ENCODE data around the gene CLIC5.

Gene CLIC5

GRCh38 chr6:45965792-45966191 lies 49.9 kb downstream of the CLIC5 start:
- no peaks in the 10 kb centered on the region for H3K36me3 ChIP-seq (ENCODE audit: control insufficient read depth, insufficient read depth, low read length)
- no peak overlapping the region for H3K4me3 ChIP-seq (ENCODE audit: low read length)
- no peaks in the 10 kb centered on the region for H3K4me1 ChIP-seq (ENCODE audit: control insufficient read depth, insufficient read depth, low read length)
- H3K27me3 ChIP-seq (ENCODE audit: control insufficient read depth, insufficient read depth, low read length): no peaks in the 10 kb centered on the region
- no peak overlapping the region for H3K27ac ChIP-seq (ENCODE audit: low read depth, low read length)
- no peak overlapping the region for H3K9ac ChIP-seq (ENCODE audit: low read length)

- Histone ChIP-seq H3K4me1 (ENCODE audit: control insufficient read depth, insufficient read depth, low read length) (no peaks in the 10 kb centered on the region), H3K27me3 (ENCODE audit: control insufficient read depth, insufficient read depth, low read length) (no peaks in the 10 kb centered on the region), H3K9ac (ENCODE audit: low read length) (no peak overlapping the region), H3K27ac (ENCODE audit: low read depth, low read length) (no peak overlapping the region), H3K36me3 (ENCODE audit: control insufficient read depth, insufficient read depth, low read length) (no peaks in the 10 kb centered on the region), H3K4me3 (ENCODE audit: low read length) (no peak overlapping the region)
Observed at GRCh38 chr6:45965007-45965406, 50.7 kb downstream of the CLIC5 start.

- Histone ChIP-seq H3K27me3 (ENCODE audit: control insufficient read depth, insufficient read depth, low read length) (no peaks in the 10 kb centered on the region), H3K9ac (ENCODE audit: low read length) (no peak overlapping the region), H3K36me3 (ENCODE audit: control insufficient read depth, insufficient read depth, low read length) (no peaks in the 10 kb centered on the region), H3K4me3 (ENCODE audit: low read length) (no peak overlapping the region), H3K27ac (ENCODE audit: low read depth, low read length) (no peak overlapping the region), H3K4me1 (ENCODE audit: control insufficient read depth, insufficient read depth, low read length) (no peaks in the 10 kb centered on the region)
Observed at GRCh38 chr6:45964300-45964699, 51.4 kb downstream of the CLIC5 start.

- H3K9ac ChIP-seq (ENCODE audit: low read length): no peak overlapping the region
- no peaks in the 10 kb centered on the region for H3K4me1 ChIP-seq (ENCODE audit: control insufficient read depth, insufficient read depth, low read length)
- H3K27ac ChIP-seq (ENCODE audit: low read depth, low read length): no peak overlapping the region
- no peaks in the 10 kb centered on the region for H3K27me3 ChIP-seq (ENCODE audit: control insufficient read depth, insufficient read depth, low read length)
- H3K36me3 ChIP-seq (ENCODE audit: control insufficient read depth, insufficient read depth, low read length): no peaks in the 10 kb centered on the region
- no peak overlapping the region for H3K4me3 ChIP-seq (ENCODE audit: low read length)
Observed at GRCh38 chr6:45963896-45964295, 51.8 kb downstream of the CLIC5 start.

DNA sequence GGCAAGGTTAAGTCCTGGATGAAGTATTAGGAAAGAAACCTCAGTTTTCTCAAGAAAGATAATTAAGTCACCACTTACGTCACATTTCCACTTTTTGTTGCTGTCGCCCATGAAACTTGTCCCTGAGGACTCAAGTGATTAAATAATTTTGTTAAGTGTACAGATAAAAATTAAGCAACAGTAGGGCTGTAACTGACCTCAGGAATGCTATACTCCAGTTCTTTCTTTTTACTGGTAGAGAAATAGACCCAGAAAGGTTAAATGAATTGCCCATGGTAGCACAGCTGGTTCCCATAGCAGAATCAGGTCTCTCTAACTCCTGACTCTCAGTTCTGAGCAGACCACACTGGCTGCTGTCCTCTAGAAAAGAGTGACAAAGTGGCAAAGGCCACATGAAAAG lies 54.5 kb downstream of the CLIC5 start:
- H3K27ac ChIP-seq (ENCODE audit: low read depth, low read length): no peak overlapping the region
- no peaks in the 10 kb centered on the region for H3K36me3 ChIP-seq (ENCODE audit: control insufficient read depth, insufficient read depth, low read length)
- no peaks in the 10 kb centered on the region for H3K27me3 ChIP-seq (ENCODE audit: control insufficient read depth, insufficient read depth, low read length)
- no peak overlapping the region for H3K4me3 ChIP-seq (ENCODE audit: low read length)
- H3K9ac ChIP-seq (ENCODE audit: low read length): no peak overlapping the region
- no peaks in the 10 kb centered on the region for H3K4me1 ChIP-seq (ENCODE audit: control insufficient read depth, insufficient read depth, low read length)

GRCh38 chr6:45959534-45960145 lies 56.0 kb downstream of the CLIC5 start:
- H3K27me3 ChIP-seq (ENCODE audit: control insufficient read depth, insufficient read depth, low read length): no peaks in the 10 kb centered on the region
- no peak overlapping the region for H3K27ac ChIP-seq (ENCODE audit: low read depth, low read length)
- no peaks in the 10 kb centered on the region for H3K36me3 ChIP-seq (ENCODE audit: control insufficient read depth, insufficient read depth, low read length)
- H3K4me3 ChIP-seq (ENCODE audit: low read length): no peak overlapping the region
- H3K4me1 ChIP-seq (ENCODE audit: control insufficient read depth, insufficient read depth, low read length): no peaks in the 10 kb centered on the region
- no peak overlapping the region for H3K9ac ChIP-seq (ENCODE audit: low read length)

DNA sequence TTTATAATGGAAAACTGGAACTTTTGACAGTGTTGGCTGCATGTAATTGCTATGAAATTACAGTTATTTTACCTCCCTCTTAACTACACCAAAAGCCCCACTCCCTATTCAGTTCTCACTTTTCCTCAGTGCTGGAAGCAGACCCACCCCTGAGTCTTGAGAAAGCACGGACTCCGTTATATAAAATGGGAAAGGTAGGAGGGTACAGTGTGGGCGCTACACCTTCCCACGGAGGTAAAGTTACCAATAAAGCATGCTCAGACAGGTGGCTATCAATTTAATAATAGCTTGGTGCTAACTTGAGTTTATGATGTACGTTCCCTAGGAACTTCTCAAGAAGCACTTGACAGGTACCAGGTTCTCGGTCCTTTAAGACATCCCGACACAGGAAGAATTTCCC lies 59.0 kb downstream of the CLIC5 start:
- Histone ChIP-seq H3K9ac (ENCODE audit: low read length) (no peak overlapping the region), H3K27me3 (ENCODE audit: control insufficient read depth, insufficient read depth, low read length) (no peaks in the 10 kb centered on the region), H3K36me3 (ENCODE audit: control insufficient read depth, insufficient read depth, low read length) (no peaks in the 10 kb centered on the region), H3K27ac (ENCODE audit: low read depth, low read length) (no peak overlapping the region), H3K4me3 (ENCODE audit: low read length) (no peak overlapping the region), H3K4me1 (ENCODE audit: control insufficient read depth, insufficient read depth, low read length) (no peaks in the 10 kb centered on the region)

DNA sequence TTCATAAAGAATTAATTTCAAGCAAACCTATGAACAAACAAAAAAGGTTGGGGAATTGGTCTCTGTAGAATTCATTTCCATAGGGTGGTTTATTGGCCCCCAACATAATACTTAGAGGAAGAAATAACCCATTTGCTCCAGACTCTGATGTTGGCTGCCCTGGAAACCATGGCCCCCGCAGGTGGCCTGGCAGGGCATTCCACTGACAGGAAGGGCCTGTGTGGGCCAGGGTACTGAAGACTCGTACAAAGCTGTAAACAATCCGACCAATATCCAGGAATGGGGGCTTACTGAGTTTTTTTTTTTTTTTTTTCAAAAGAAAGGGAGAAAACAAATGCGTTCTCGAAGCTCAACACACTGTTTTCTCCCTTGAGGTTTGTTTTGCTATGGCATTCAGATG lies 59.5 kb downstream of the CLIC5 start:
- H3K27me3 ChIP-seq (ENCODE audit: control insufficient read depth, insufficient read depth, low read length): no peaks in the 10 kb centered on the region
- no peaks in the 10 kb centered on the region for H3K36me3 ChIP-seq (ENCODE audit: control insufficient read depth, insufficient read depth, low read length)
- no peak overlapping the region for H3K9ac ChIP-seq (ENCODE audit: low read length)
- no peak overlapping the region for H3K27ac ChIP-seq (ENCODE audit: low read depth, low read length)
- H3K4me3 ChIP-seq (ENCODE audit: low read length): no peak overlapping the region
- no peaks in the 10 kb centered on the region for H3K4me1 ChIP-seq (ENCODE audit: control insufficient read depth, insufficient read depth, low read length)

DNA sequence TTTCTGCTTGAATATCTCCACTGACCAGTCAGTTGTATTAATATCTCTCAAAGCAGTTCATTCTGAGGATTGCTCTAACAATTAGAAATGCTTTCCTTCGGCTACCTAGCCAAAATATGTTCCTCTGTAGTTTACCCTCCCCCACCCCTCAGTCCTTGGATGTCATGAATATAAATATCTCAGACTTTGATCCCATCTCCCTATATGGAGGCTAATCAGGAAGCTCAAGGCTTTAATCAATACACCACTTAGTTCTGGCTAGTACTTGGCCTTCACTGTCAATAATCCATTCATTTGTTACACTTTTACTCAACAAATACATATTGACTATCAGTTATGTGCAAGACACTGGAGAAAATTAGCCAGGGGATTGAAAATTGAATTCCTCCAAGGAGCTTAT lies 60.1 kb downstream of the CLIC5 start:
- Histone ChIP-seq H3K9ac (ENCODE audit: low read length) (no peak overlapping the region), H3K36me3 (ENCODE audit: control insufficient read depth, insufficient read depth, low read length) (no peaks in the 10 kb centered on the region), H3K4me3 (ENCODE audit: low read length) (no peak overlapping the region), H3K27me3 (ENCODE audit: control insufficient read depth, insufficient read depth, low read length) (no peaks in the 10 kb centered on the region), H3K27ac (ENCODE audit: low read depth, low read length) (no peak overlapping the region), H3K4me1 (ENCODE audit: control insufficient read depth, insufficient read depth, low read length) (no peaks in the 10 kb centered on the region)

DNA sequence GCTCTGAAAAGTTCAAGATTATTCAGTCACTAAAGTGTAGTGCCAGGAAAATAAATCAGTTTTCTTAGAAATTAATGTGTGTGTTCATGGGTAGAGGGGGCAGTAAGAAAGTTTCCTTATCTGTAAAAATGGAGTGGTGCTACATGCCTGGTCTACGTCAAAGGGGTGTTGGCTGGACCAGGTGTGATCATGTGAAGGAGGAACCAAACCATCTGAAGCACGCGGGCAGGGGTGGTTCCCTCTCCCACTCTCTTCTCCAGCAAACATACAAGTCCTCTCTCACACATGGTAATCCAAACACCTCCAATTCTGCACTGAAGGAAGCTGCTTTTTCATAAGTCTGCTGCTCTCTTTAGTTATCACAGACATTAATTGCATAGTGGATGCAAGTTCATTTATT lies 63.1 kb downstream of the CLIC5 start:
- H3K4me1 ChIP-seq (ENCODE audit: control insufficient read depth, insufficient read depth, low read length): no peaks in the 10 kb centered on the region
- no peaks in the 10 kb centered on the region for H3K36me3 ChIP-seq (ENCODE audit: control insufficient read depth, insufficient read depth, low read length)
- H3K27ac ChIP-seq (ENCODE audit: low read depth, low read length): no peak overlapping the region
- H3K9ac ChIP-seq (ENCODE audit: low read length): no peak overlapping the region
- no peak overlapping the region for H3K4me3 ChIP-seq (ENCODE audit: low read length)
- no peaks in the 10 kb centered on the region for H3K27me3 ChIP-seq (ENCODE audit: control insufficient read depth, insufficient read depth, low read length)

GRCh38 chr6:45952168-45952529 lies 63.5 kb downstream of the CLIC5 start:
- no peaks in the 10 kb centered on the region for H3K4me1 ChIP-seq (ENCODE audit: control insufficient read depth, insufficient read depth, low read length)
- no peak overlapping the region for H3K27ac ChIP-seq (ENCODE audit: low read depth, low read length)
- no peak overlapping the region for H3K4me3 ChIP-seq (ENCODE audit: low read length)

GRCh38 chr6:45951321-45952167 lies 64.1 kb downstream of the CLIC5 start:
- H3K36me3 ChIP-seq (ENCODE audit: control insufficient read depth, insufficient read depth, low read length): no peaks in the 10 kb centered on the region
- no peaks in the 10 kb centered on the region for H3K27me3 ChIP-seq (ENCODE audit: control insufficient read depth, insufficient read depth, low read length)
- H3K4me3 ChIP-seq (ENCODE audit: low read length): no peak overlapping the region
- no peak overlapping the region for H3K9ac ChIP-seq (ENCODE audit: low read length)
- no peak overlapping the region for H3K27ac ChIP-seq (ENCODE audit: low read depth, low read length)
- H3K4me1 ChIP-seq (ENCODE audit: control insufficient read depth, insufficient read depth, low read length): no peaks in the 10 kb centered on the region

More at GRCh38 chr6:45952168-45952529, 63.5 kb downstream of the CLIC5 start:
- no peak overlapping the region for H3K9ac ChIP-seq (ENCODE audit: low read length)
- no peaks in the 10 kb centered on the region for H3K27me3 ChIP-seq (ENCODE audit: control insufficient read depth, insufficient read depth, low read length)
- H3K36me3 ChIP-seq (ENCODE audit: control insufficient read depth, insufficient read depth, low read length): no peaks in the 10 kb centered on the region

GRCh38 chr6:45949256-45949655 lies 66.4 kb downstream of the CLIC5 start:
- Histone ChIP-seq H3K4me1 (ENCODE audit: control insufficient read depth, insufficient read depth, low read length) (no peaks in the 10 kb centered on the region), H3K27ac (ENCODE audit: low read depth, low read length) (no peak overlapping the region), H3K4me3 (ENCODE audit: low read length) (no peak overlapping the region), H3K36me3 (ENCODE audit: control insufficient read depth, insufficient read depth, low read length) (no peaks in the 10 kb centered on the region), H3K9ac (ENCODE audit: low read length) (no peak overlapping the region), H3K27me3 (ENCODE audit: control insufficient read depth, insufficient read depth, low read length) (no peaks in the 10 kb centered on the region)

All from rectal smooth muscle tissue (tissue), 1 donor.